GM18867 (cell line): Measurements from ENCODE around the gene EPC2.

Source experiments
- ATAC-seq: cut with Tn5 transposase; IDR thresholded peaks from one replicate; pipeline ENCODE4 v1.9.1; 2021; ENCODE audit warnings: mild to moderate bottlenecking, moderate library complexity; ENCODE audit not compliant: unreplicated experiment

The EPC2 gene

GRCh38 chr2:148796735-148797512 is 152.4 kb downstream of the EPC2 start:
- no peak for ATAC-seq

GRCh38 chr2:148802448-148803220 is 158.1 kb downstream of the EPC2 start:
- ATAC-seq, result no peak

DNA sequence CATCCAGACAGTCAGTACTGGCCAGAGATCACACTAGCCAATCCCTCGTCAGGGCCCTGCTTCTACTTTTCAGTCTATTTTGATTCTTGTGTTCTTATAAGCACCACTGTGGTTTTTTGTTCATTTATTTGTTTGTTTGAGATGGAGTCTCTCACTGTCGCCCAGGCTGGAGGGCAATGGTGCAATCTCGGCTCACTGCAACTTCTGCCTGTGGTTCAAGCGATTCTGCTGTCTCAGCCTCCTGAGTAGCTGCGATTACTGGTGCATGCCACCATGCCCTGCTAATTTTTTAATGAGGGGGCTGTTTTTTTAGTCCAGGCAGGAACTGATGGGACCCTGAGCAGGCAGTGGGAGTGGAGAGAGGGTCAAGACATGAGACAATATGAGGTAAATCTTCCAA is 165.5 kb downstream of the EPC2 start:
- no peak for ATAC-seq

GRCh38 chr2:148812306-148812705 is 167.8 kb downstream of the EPC2 start:
- no peak for ATAC-seq

- peak; percentile 99 for ATAC-seq
Measured at GRCh38 chr2:148813603-148814065, 169.1 kb downstream of the EPC2 start.

- no peak for ATAC-seq
Measured at GRCh38 chr2:148814143-148814859, 169.8 kb downstream of the EPC2 start.

DNA sequence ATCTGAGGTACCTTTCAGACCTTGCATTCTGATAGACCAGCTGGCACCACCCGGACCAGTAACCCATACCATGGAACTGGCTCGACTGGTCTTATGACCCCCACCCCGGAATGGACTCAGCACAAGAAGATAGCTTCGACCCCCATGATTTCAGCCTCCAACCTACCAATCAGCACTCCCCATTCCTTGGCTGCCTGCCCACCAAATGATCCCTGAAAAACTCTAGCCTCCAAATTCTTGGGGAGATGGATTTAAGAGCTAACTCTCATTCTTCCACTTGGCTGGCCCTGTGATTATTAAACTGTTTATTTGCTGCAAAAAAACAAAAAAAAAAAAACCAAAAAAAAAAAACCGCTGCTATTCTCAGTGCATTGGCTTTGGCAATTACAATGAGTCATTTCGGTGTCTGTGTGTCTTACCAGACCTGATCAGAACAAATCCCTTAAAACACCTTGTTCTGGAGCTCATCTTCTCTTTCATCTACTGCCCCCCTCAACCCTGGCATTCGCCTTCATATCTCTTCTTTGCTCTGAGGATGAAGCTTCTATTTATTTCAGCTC is 170.4 kb downstream of the EPC2 start:
- no peak for ATAC-seq

DNA sequence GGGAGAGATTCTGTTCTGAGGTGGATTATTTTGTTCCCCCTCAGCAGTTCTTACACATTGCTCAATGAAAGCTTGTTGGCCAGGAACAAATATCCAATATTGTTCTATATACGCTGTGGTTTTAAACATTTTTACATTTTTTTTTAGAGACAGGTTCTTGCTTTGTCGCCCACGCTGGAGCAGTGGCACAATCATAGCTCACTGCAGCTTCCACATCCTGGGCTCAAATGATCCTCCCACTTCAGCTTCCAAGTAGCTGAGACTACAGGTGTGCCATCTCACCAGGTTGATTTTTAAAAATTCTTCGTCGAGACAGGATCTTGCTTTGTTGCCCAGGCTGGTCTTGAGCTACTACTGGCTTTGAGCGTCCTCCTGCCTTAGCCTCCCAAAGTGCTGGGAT is 171.6 kb downstream of the EPC2 start:
- no peak for ATAC-seq

- ATAC-seq, result no peak
Measured at GRCh38 chr2:148817210-148817708, 172.7 kb downstream of the EPC2 start.

- ATAC-seq, result no peak
Measured at GRCh38 chr2:148819019-148819585, 174.6 kb downstream of the EPC2 start.

- no peak for ATAC-seq
Measured at GRCh38 chr2:148824190-148824589, 179.6 kb downstream of the EPC2 start.

GRCh38 chr2:148826791-148827190 is 182.2 kb downstream of the EPC2 start:
- no peak for ATAC-seq

- ATAC-seq, result no peak
Measured at GRCh38 chr2:148828941-148829340, 184.4 kb downstream of the EPC2 start.

DNA sequence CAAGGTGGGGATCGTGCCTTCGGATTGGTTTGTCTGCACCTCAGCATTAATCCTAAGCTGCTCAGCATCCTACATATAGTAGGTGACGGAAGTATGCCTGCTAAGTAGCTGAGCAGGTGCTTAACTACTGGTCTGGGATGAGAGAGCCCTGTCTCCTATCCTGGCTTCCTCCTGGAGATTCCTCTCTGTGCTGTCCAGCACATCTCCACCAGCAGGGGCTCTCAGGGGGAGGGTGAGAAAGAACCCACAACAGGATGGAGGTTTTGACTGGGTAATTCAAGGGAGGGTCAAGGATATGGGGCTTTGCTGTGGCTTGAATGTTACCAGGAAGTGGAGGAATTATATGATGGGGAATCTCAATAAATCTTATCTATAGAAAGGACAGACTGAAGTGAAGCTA is 185.1 kb downstream of the EPC2 start:
- ATAC-seq, result no peak

GRCh38 chr2:148832637-148833036 is 188.1 kb downstream of the EPC2 start:
- ATAC-seq, result no peak
